Measurements from ENCODE around the gene CDH23.

Gene CDH23

GRCh38 chr10:71494476-71494875 lies 97.8 kb downstream of the CDH23 start:
- DNase-seq (ENCODE audit: low read depth) = no peak
- no peak overlapping the region for H3K4me3 ChIP-seq (ENCODE audit: low read depth, low read length)
- TF ChIP-seq CTCF (IDR thresholded peaks at IDR 0.05; ENCODE audit: control insufficient read depth, extremely low read depth, insufficient read depth) = no peak

- TF ChIP-seq CTCF (IDR thresholded peaks at IDR 0.05; ENCODE audit: control insufficient read depth, extremely low read depth, insufficient read depth) = no peak
- DNase-seq (ENCODE audit: low read depth) = no peak
- no peak overlapping the region for H3K4me3 ChIP-seq (ENCODE audit: low read depth, low read length)
These were observed 98.3 kb downstream of the CDH23 start for GRCh38 chr10:71494980-71495381.

DNA sequence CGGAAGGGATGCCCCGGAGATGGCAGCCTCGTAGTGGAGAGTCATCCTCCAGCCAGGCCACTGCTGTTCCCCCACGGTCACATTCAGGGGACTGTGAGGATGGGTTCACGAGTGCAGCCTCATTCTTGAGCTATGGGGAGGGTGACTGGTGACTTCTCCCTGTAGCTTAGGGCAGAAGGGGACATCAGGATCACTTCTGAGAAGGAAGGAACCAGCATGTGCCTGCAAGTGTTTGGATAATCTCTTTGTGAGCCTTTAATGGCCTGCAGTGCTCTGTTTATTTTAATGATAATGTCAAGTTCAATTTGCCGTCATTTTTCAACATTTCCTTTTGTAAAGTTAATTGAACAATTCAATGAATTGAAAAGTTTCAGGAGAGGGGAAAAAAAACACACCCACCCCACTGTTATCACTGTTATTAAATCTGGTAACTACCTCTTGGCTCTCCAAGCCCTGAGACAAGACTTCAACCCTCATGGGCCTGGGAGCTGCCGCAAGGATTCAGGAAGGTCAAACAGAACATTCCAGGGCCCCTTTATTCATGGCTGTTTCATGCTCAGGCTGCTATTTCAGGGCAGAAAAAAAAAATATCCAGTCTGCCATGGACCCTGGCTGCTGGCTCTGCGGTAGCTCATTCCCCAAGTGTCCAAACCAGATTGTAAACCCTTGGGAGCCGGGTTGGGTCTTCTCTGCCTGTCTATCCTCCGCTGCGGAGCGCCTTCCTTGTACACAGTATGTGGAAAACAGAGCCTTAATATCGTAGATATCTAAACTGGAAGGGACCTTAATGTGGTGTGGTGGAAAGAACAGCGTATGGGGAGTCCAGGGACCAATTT lies 100.4 kb downstream of the CDH23 start:
- no peak for TF ChIP-seq CTCF (IDR thresholded peaks at IDR 0.05; ENCODE audit: control insufficient read depth, extremely low read depth, insufficient read depth)
- DNase-seq (ENCODE audit: low read depth) = no peak
- no peak overlapping the region for H3K4me3 ChIP-seq (ENCODE audit: low read depth, low read length)

DNA sequence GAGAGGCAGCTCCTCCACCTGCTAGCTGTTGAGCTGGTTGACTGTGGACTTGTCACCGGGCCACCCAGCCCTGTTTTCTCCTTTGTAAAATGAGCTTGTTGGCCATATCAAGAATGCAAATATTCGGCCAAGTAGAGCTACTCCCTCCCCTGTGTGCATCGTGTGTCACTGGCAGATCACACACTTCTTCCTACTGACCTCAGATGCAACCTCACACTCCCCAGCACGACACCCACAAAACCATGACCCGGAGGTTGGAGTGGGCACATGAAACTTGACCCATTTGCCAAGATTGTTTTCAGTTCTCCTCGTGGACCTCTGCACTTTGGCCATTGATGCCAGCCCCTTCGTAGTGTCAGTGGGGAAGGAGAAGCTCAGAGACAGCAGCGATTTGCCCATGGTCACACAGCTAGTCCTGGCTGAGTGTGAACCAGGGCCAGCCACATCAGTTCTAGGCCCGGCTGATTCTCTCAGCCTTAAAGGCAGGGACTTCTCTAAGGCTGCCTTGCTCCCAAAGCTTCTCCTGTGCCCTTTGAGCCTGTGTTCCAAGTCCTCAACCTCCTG lies 101.1 kb downstream of the CDH23 start:
- H3K4me3 ChIP-seq (ENCODE audit: low read depth, low read length) = no peak overlapping the region
- DNase-seq (ENCODE audit: low read depth) = no peak
- TF ChIP-seq CTCF (IDR thresholded peaks at IDR 0.05; ENCODE audit: control insufficient read depth, extremely low read depth, insufficient read depth) = no peak

DNA sequence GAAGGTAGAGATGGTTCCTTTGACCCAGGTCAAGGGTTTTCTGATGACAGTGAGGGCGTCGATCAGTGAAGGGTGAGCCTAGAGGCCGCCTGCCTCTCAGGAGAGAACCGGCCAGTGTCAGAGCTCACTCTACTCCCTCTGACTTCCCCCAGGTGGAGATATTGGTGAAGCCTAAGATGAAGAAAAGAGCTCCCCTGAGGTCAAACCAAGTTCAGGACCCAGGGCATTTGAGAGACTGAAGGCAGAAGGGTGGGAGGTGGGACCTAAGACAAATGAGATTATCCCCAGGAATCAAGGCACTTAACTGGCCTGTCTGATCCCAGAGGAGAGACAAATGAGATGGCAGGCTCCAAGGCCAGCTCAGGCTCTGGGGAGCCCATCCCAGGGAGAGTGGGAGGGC lies 104.7 kb downstream of the CDH23 start:
- no peak for TF ChIP-seq CTCF (IDR thresholded peaks at IDR 0.05; ENCODE audit: control insufficient read depth, extremely low read depth, insufficient read depth)
- H3K4me3 ChIP-seq (ENCODE audit: low read depth, low read length) = no peak overlapping the region
- no peak for DNase-seq (ENCODE audit: low read depth)

- no peak for DNase-seq (ENCODE audit: low read depth)
- no peak for TF ChIP-seq CTCF (IDR thresholded peaks at IDR 0.05; ENCODE audit: control insufficient read depth, extremely low read depth, insufficient read depth)
- H3K4me3 ChIP-seq (ENCODE audit: low read depth, low read length) = no peak overlapping the region
These were observed 105.5 kb downstream of the CDH23 start for GRCh38 chr10:71502190-71502589.
